GM19468 (cell line): ENCODE data around the gene KDM4C.
"Not testable (repeated sequence)": the region's sequence is repeated elsewhere in the genome, so short reads cannot be mapped to it uniquely, and the experiment has no call there.

ENCODE experiments used
- ATAC-seq: cut with Tn5 transposase; IDR thresholded peaks from one replicate; pipeline ENCODE4 v1.9.1; 2021; ENCODE audit warnings: mild to moderate bottlenecking, moderate library complexity, moderate number of reproducible peaks; ENCODE audit not compliant: unreplicated experiment; ENCODE audit errors: extremely low read depth

The KDM4C gene

GRCh38 chr9:7174301-7174700 is 416.5 kb downstream of the KDM4C start:
- no peak for ATAC-seq

- ATAC-seq: no peak
Observed at GRCh38 chr9:7174884-7175283, 417.1 kb downstream of the KDM4C start.

- no peak for ATAC-seq
Observed at GRCh38 chr9:7176561-7176960, 418.8 kb downstream of the KDM4C start.

GRCh38 chr9:7177383-7177782 is 419.6 kb downstream of the KDM4C start:
- ATAC-seq: no peak

GRCh38 chr9:7178729-7179128 is 421.0 kb downstream of the KDM4C start:
- ATAC-seq: no peak

GRCh38 chr9:7180247-7180646 is 422.5 kb downstream of the KDM4C start:
- ATAC-seq: no peak

- ATAC-seq: not testable (repeated sequence)
Observed at GRCh38 chr9:7183139-7183538, 425.4 kb downstream of the KDM4C start.

GRCh38 chr9:7185612-7186011 is 427.8 kb downstream of the KDM4C start:
- no peak for ATAC-seq

GRCh38 chr9:7186175-7186574 is 428.4 kb downstream of the KDM4C start:
- ATAC-seq: no peak

- no peak for ATAC-seq
Observed at GRCh38 chr9:7192266-7192665, 434.5 kb downstream of the KDM4C start.

- ATAC-seq: no peak
Observed at GRCh38 chr9:7195526-7195925, 437.8 kb downstream of the KDM4C start.

- ATAC-seq: no peak
Observed at GRCh38 chr9:7196467-7196866, 438.7 kb downstream of the KDM4C start.

- ATAC-seq: no peak
Observed at GRCh38 chr9:7201196-7201595, 443.4 kb downstream of the KDM4C start.

- ATAC-seq: no peak
Observed at GRCh38 chr9:7205806-7206205, 448.0 kb downstream of the KDM4C start.

- no peak for ATAC-seq
Observed at GRCh38 chr9:7206221-7206758, 448.5 kb downstream of the KDM4C start.

GRCh38 chr9:7209016-7209715 is 451.4 kb downstream of the KDM4C start:
- no peak for ATAC-seq

GRCh38 chr9:7209990-7210389 is 452.2 kb downstream of the KDM4C start:
- ATAC-seq: no peak

- ATAC-seq: no peak
Observed at GRCh38 chr9:7210854-7211637, 453.3 kb downstream of the KDM4C start.

GRCh38 chr9:7211657-7212056 is 453.9 kb downstream of the KDM4C start:
- no peak for ATAC-seq

GRCh38 chr9:7212101-7212500 is 454.3 kb downstream of the KDM4C start:
- ATAC-seq: no peak
